Spleen (tissue), 7 donors: ENCODE results near the gene DNALI1.

Experiments used
- POLR2A ChIP-seq, 3 donors: fragments of 450-650 bp; IDR thresholded peaks; one replicate each; pipeline ENCODE4 v1.5.1; 2017; ENCODE audit warnings: antibody characterized with exemption in 3 of 3, mild to moderate bottlenecking in 1 of 3
- POLR2AphosphoS5 ChIP-seq, 3 donors: sonication (generic); formaldehyde crosslinking; IDR thresholded peaks; one replicate each; pipeline ENCODE4 v1.5.1; 2017; ENCODE audit warnings: antibody characterized with exemption in 3 of 3
- TF ChIP-seq, protein P1 (sequence below), 11 experiments: fragments of 200-600 bp in 7 of 11; fragments of 450-650 bp in 4 of 11; sonication (generic) in 4 of 11; IDR thresholded peaks in 8 of 11; conservative IDR thresholded peaks in 3 of 11; 1 replicate in 7 of 11; 2 replicates in 4 of 11; pipeline versions ENCODE4 v1.4.0 to v1.8.0; 2016 to 2021; ENCODE audit warnings: antibody characterized with exemption in 11 of 11, inconsistent platforms in 4 of 11, mild to moderate bottlenecking in 1 of 11
- donor health status: DM: no; HTN: no; CAD: no; lungs with moderate emphysema.
- donor health status: DM: no; HTN: no; CAD: no.
- donor health status: DM: no; HTN: no; CAD: no.

DNA sequence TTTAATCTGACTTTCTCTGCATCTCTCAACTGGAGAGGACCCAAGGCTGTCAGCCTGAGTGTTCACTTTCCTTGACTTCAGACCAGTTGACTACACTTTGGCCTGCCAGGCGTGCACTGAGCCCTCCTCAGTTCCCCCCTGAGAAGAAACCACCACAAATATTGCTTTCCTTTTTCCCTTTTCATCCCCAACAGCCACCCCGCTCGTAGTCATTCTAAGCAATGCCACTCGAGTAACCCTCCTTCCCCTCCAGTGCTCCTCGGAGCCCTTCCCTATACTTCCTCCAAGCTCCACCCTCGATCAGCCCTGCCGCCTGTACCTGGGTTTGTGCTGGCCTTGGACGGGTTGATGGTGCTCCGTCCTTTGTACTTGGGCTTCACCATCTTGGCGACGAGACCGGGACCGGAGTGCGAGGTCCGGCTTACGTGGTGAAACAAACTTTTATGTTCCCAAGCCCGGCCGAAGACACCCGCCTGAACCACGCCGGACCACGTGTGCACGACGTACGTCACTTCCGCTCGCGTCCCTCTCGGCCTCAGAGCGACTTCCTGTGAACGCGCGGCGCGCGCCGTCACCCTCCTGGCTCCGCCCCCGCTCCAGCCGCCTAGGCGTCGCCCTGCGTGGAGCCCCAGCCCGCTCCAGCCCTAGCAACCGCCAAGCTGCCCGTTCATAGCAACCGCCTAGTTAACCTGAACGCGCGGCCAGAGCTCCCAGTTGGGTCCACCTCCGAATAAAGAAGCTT is 38.9 kb downstream of the DNALI1 start, which contains the start of gene GNL2:
- TF ChIP-seq, protein P1, sequence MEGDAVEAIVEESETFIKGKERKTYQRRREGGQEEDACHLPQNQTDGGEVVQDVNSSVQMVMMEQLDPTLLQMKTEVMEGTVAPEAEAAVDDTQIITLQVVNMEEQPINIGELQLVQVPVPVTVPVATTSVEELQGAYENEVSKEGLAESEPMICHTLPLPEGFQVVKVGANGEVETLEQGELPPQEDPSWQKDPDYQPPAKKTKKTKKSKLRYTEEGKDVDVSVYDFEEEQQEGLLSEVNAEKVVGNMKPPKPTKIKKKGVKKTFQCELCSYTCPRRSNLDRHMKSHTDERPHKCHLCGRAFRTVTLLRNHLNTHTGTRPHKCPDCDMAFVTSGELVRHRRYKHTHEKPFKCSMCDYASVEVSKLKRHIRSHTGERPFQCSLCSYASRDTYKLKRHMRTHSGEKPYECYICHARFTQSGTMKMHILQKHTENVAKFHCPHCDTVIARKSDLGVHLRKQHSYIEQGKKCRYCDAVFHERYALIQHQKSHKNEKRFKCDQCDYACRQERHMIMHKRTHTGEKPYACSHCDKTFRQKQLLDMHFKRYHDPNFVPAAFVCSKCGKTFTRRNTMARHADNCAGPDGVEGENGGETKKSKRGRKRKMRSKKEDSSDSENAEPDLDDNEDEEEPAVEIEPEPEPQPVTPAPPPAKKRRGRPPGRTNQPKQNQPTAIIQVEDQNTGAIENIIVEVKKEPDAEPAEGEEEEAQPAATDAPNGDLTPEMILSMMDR (IDR thresholded peaks at IDR 0.05 in 8 of 11, conservative IDR thresholded peaks at IDR 0.05 in 3 of 11), result peak in 2 of 11 experiments; percentile 5 to 43
- TF ChIP-seq POLR2AphosphoS5 (IDR thresholded peaks at IDR 0.05) (peak; percentile 96 to 97 (median 97)), POLR2A (IDR thresholded peaks at IDR 0.05) (peak in 2 of 3 donors; percentile 26 to 40)
